ENCODE results near the gene BPIFB2.

- TF ChIP-seq EZH2 (IDR thresholded peaks at IDR 0.05; ENCODE audit: low read length, missing control alignments): no peak
- no peak for TF ChIP-seq CTCF (conservative IDR thresholded peaks at IDR 0.05 in 1 of 2, IDR thresholded peaks at IDR 0.05 in 1 of 2; ENCODE audit: low read depth in 1 of 2, low read length in 2 of 2)
Observed at GRCh38 chr20:32967961-32968457, 39.5 kb upstream of the BPIFB2 start.

All from fibroblast of lung (primary cell).